Measurements from ENCODE around the gene UPP2. TPM values are rescaled to one million over a fixed set of nuclear protein-coding genes. Genes with fewer than 3 reads are reported as not detected.

The UPP2 gene
- total RNA-seq, 1 donor from 2014 or later: not detected

DNA sequence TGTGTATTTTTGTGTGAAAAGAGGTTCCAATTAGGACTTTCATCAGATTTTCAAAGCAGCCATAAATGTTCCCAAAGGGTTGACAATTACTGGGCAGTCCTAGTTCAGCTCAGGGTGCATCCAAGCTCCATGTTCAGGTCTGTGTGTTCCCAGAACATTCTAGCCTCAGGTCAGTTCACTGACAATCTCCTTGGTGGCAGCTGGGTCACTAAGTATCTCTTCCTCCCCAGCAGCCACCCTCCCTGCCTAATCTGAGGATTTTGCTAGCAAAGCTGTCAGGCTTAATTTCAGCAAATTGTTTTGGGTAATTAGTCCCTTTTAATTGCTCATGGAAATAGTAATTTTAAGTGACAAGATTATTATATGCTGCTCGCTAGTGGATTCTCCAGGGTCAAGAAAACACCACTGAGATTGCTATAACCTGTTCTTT is 29.8 kb downstream of the UPP2 start:
- no peaks in the 10 kb centered on the region for H3K9me3 ChIP-seq (ENCODE audit: insufficient read depth, low read depth, low read length)
- H4K20me1 ChIP-seq (ENCODE audit: insufficient read depth, low read length): no peaks in the 10 kb centered on the region
- Mint-ChIP-seq H3K36me3 (ENCODE audit: low read depth, unreplicated experiment) (no peaks in the 10 kb centered on the region), H3K4me1 (ENCODE audit: low read depth, unreplicated experiment) (no peaks in the 10 kb centered on the region), H3K9me3 (ENCODE audit: unreplicated experiment) (no peaks in the 10 kb centered on the region), H3K27me3 (ENCODE audit: low read depth, unreplicated experiment) (peaks cover 2% of the 10 kb centered on the region), H3K4me3 (ENCODE audit: unreplicated experiment) (no peak overlapping the region), H3K27ac (ENCODE audit: unreplicated experiment) (no peak overlapping the region)
- H3K4me2 ChIP-seq (ENCODE audit: low read length): no peak overlapping the region
- no peak overlapping the region for H3K4me3 ChIP-seq (ENCODE audit: insufficient read depth, low read depth, low read length)
- H3K27ac ChIP-seq (ENCODE audit: low read depth, low read length): no peak overlapping the region
- H3K79me2 ChIP-seq (ENCODE audit: insufficient read depth, low read length): no peaks in the 10 kb centered on the region
- no peaks in the 10 kb centered on the region for H3K4me1 ChIP-seq (ENCODE audit: insufficient read depth, low read length)
- H3K36me3 ChIP-seq (ENCODE audit: insufficient read depth, low read length): no peaks in the 10 kb centered on the region
- DNase-seq (ENCODE audit: low read depth) (no peak), FAIRE-seq (no peak)
- no peak overlapping the region for H3K9ac ChIP-seq (ENCODE audit: low read length)
- H3K27me3 ChIP-seq (ENCODE audit: insufficient read depth, low read length): no peaks in the 10 kb centered on the region
- TF ChIP-seq, protein P1, sequence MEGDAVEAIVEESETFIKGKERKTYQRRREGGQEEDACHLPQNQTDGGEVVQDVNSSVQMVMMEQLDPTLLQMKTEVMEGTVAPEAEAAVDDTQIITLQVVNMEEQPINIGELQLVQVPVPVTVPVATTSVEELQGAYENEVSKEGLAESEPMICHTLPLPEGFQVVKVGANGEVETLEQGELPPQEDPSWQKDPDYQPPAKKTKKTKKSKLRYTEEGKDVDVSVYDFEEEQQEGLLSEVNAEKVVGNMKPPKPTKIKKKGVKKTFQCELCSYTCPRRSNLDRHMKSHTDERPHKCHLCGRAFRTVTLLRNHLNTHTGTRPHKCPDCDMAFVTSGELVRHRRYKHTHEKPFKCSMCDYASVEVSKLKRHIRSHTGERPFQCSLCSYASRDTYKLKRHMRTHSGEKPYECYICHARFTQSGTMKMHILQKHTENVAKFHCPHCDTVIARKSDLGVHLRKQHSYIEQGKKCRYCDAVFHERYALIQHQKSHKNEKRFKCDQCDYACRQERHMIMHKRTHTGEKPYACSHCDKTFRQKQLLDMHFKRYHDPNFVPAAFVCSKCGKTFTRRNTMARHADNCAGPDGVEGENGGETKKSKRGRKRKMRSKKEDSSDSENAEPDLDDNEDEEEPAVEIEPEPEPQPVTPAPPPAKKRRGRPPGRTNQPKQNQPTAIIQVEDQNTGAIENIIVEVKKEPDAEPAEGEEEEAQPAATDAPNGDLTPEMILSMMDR (IDR thresholded peaks at IDR 0.05; ENCODE audit: insufficient read depth, low read depth, low read length): no peak
- no peak for TF ChIP-seq EZH2 (IDR thresholded peaks at IDR 0.05; ENCODE audit: insufficient read depth, low read length)
- H2AFZ ChIP-seq (ENCODE audit: low read depth, low read length): no peak overlapping the region

DNA sequence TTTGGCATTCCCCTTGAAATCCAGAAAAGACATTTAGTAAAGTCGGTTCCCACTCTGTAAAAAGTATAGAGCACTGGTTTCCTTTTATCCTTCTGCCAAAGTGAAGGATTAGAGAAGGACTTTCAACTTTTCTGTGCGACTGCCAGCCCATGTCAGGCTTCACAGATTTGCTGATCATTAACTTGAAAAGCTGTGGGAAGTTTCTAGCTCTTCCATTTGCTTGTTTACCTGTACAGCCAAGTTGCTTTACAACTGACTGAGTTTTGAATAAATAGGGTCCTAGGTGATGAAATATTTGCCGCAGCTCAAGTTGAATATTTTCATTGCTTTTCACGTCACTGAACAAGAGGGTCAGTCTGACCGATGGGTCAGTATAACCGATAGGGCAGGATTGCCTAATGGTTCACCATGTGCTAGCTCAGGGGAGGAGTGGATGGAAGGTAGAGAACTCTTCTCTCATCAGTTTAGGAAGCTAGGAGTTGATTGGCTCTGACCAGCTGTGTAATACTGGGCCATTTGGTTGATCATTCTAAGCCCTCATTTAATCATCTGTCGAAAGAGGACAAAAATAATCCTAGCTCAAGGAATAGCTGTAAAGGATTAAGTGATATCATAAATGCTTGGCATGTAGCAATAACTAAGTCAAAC is 30.4 kb downstream of the UPP2 start:
- H3K4me3 ChIP-seq (ENCODE audit: insufficient read depth, low read depth, low read length): no peak overlapping the region
- H3K27me3 ChIP-seq (ENCODE audit: insufficient read depth, low read length): no peaks in the 10 kb centered on the region
- Mint-ChIP-seq H3K27me3 (ENCODE audit: low read depth, unreplicated experiment) (peaks cover 2% of the 10 kb centered on the region), H3K4me3 (ENCODE audit: unreplicated experiment) (no peak overlapping the region), H3K27ac (ENCODE audit: unreplicated experiment) (no peak overlapping the region), H3K4me1 (ENCODE audit: low read depth, unreplicated experiment) (no peaks in the 10 kb centered on the region), H3K36me3 (ENCODE audit: low read depth, unreplicated experiment) (no peaks in the 10 kb centered on the region), H3K9me3 (ENCODE audit: unreplicated experiment) (no peaks in the 10 kb centered on the region)
- no peaks in the 10 kb centered on the region for H4K20me1 ChIP-seq (ENCODE audit: insufficient read depth, low read length)
- no peak overlapping the region for H3K4me2 ChIP-seq (ENCODE audit: low read length)
- no peak overlapping the region for H2AFZ ChIP-seq (ENCODE audit: low read depth, low read length)
- H3K36me3 ChIP-seq (ENCODE audit: insufficient read depth, low read length): no peaks in the 10 kb centered on the region
- H3K9ac ChIP-seq (ENCODE audit: low read length): no peak overlapping the region
- no peaks in the 10 kb centered on the region for H3K9me3 ChIP-seq (ENCODE audit: insufficient read depth, low read depth, low read length)
- FAIRE-seq (no peak), DNase-seq (ENCODE audit: low read depth) (no peak)
- TF ChIP-seq, protein P1 (IDR thresholded peaks at IDR 0.05; ENCODE audit: insufficient read depth, low read depth, low read length): no peak
- TF ChIP-seq EZH2 (IDR thresholded peaks at IDR 0.05; ENCODE audit: insufficient read depth, low read length): no peak
- no peak overlapping the region for H3K27ac ChIP-seq (ENCODE audit: low read depth, low read length)
- H3K79me2 ChIP-seq (ENCODE audit: insufficient read depth, low read length): no peaks in the 10 kb centered on the region
- no peaks in the 10 kb centered on the region for H3K4me1 ChIP-seq (ENCODE audit: insufficient read depth, low read length)

DNA sequence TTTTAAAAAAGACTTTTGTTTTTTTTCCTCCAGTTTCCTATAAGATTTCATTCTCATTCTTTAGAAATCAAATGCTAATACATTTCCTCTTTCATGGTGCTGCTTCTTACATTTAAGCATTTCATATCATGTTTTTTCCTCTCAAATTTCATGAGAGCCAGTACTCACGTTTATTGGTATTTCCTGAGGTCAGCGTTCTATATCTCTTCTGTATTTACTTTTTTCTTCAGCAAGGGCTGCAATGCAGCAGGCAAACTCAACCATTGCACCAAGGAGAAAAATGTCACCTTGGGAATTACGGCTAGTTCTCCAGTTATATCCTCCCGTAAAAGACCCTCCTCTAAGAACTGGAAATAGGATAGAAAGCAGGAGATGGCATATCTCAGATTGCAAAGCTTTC is 32.4 kb downstream of the UPP2 start:
- H2AFZ ChIP-seq (ENCODE audit: low read depth, low read length): no peak overlapping the region
- H3K9ac ChIP-seq (ENCODE audit: low read length): no peak overlapping the region
- H3K4me2 ChIP-seq (ENCODE audit: low read length): no peak overlapping the region
- H3K36me3 Mint-ChIP-seq (ENCODE audit: low read depth, unreplicated experiment): no peaks in the 10 kb centered on the region
- H4K20me1 ChIP-seq (ENCODE audit: insufficient read depth, low read length): no peaks in the 10 kb centered on the region
- no peaks in the 10 kb centered on the region for H3K27me3 ChIP-seq (ENCODE audit: insufficient read depth, low read length)
- H3K36me3 ChIP-seq (ENCODE audit: insufficient read depth, low read length): no peaks in the 10 kb centered on the region
- H3K27ac Mint-ChIP-seq (ENCODE audit: unreplicated experiment): no peak overlapping the region
- H3K4me1 Mint-ChIP-seq (ENCODE audit: low read depth, unreplicated experiment): no peaks in the 10 kb centered on the region
- no peaks in the 10 kb centered on the region for H3K4me1 ChIP-seq (ENCODE audit: insufficient read depth, low read length)
- no peak for FAIRE-seq
- H3K9me3 Mint-ChIP-seq (ENCODE audit: unreplicated experiment): no peaks in the 10 kb centered on the region
- no peaks in the 10 kb centered on the region for H3K9me3 ChIP-seq (ENCODE audit: insufficient read depth, low read depth, low read length)
- no peak overlapping the region for H3K27ac ChIP-seq (ENCODE audit: low read depth, low read length)
- peaks cover 8% of the 10 kb centered on the region for H3K27me3 Mint-ChIP-seq (ENCODE audit: low read depth, unreplicated experiment)
- H3K79me2 ChIP-seq (ENCODE audit: insufficient read depth, low read length): no peaks in the 10 kb centered on the region
- TF ChIP-seq, protein P1 (IDR thresholded peaks at IDR 0.05; ENCODE audit: insufficient read depth, low read depth, low read length): no peak
- no peak for TF ChIP-seq EZH2 (IDR thresholded peaks at IDR 0.05; ENCODE audit: insufficient read depth, low read length)
- no peak overlapping the region for H3K4me3 ChIP-seq (ENCODE audit: insufficient read depth, low read depth, low read length)
- H3K4me3 Mint-ChIP-seq (ENCODE audit: unreplicated experiment): no peak overlapping the region
- no peak for DNase-seq (ENCODE audit: low read depth)
